ENCODE data around the gene GRK3.

DNA sequence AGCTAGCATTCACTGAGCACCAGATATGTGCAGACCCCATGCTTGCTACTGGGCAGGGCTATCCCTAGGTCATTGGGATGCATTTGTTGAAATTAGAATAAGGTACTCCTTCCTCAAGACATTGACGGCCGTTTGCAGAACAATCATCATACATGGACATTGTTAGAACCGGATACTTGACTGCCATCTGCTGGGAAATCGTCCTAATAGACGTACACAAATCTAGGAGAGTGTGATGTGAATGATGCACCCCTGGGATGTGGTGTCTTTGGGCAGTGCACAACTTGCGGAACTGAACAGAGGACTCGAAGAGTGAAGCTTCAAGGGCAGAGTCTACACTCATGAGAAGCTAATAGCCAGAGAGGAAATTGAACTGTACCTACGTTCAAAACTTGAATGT lies 213.4 kb downstream of the GRK3 start:
- TF ChIP-seq POLR2A (IDR thresholded peaks at IDR 0.05; ENCODE audit: low read length) (no peak), GATA1 (IDR thresholded peaks at IDR 0.05; ENCODE audit: low read depth, low read length) (no peak)
